ENCODE results near the gene GALNS. TPM values are rescaled to one million over a fixed set of nuclear protein-coding genes. Genes with fewer than 3 reads are reported as not detected.
"Not testable (repeated sequence)": the region's sequence is repeated elsewhere in the genome, so short reads cannot be mapped to it uniquely, and the experiment has no call there.

The GALNS gene
- polyA plus RNA-seq, 1 donor from 2014 or later, result 8.4 TPM

DNA sequence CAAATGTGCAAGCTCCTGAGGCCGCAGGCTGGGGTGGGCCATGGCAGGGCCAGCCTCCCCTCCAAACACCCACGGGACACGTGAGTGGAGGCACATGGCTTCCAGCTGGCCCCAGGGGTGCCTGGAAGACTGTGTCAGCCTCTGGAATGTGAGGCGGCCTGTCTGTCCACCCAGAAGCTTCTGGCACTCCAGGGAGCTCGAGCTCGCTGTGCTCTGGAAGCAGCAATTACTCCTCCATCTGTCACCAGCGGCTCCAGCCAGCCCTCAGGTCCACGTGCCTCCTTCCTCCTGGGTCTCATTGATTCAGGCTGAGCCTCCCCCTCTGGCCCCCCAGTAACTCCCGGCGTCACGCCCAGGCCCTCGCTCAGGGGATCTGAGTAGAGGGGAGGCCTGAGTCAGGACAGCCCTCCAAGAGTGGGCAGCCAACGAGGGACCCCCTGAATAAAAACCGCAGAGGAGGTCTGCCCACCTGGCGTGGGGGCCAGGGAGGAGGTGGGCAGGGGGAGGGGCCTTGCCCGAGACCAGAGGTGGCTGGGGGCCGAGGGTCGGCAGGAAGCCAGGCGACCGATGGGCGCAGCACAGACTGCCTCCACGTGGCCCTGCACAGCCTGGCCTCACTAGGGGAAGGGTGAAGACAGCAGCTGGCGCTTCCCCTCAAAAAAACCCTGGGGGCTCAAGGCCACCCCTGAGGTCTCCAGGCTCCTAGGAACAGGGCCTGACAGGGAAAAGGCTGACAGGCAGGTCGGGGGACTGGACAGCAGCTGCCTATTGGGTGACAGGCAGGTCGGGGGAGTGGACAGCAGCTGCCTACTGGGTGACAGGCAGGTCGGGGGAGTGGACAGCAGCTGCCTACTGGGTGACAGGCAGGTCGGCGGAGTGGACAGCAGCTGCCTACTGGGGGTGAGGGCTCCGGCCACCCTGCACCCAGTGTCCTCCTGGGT, 83.6 kb downstream of the GALNS start:
- H3K27me3 Mint-ChIP-seq, result no peaks in the 10 kb centered on the region
- no peak overlapping the region for H3K27ac Mint-ChIP-seq

DNA sequence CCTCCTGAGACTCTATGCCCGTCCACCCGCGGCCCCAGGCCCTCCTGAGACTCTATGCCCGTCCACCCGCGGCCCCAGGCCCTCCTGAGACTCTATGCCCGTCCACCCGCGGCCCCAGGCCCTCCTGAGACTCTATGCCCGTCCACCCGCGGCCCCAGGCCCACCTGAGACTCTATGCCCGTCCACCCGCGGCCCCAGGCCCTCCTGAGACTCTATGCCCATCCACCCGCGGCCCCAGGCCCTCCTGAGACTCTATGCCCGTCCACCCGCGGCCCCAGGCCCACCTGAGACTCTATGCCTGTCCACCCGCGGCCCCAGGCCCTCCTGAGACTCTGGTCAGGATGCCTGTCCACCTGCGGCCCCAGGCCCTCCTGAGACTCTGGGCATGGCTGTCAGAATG, 85.0 kb downstream of the GALNS start:
- not testable (repeated sequence) for H3K9me3 Mint-ChIP-seq, H3K36me3 Mint-ChIP-seq, H3K27me3 Mint-ChIP-seq, H3K27ac Mint-ChIP-seq
- Mint-ChIP-seq H3K4me3 (peak overlapping the region in 1 of 4 donors; percentile 57), H3K4me1 (peaks cover 15 to 28% (median 18%) of the 10 kb centered on the region in 3 donors)

More for the DNA sequence above, 83.6 kb downstream of the GALNS start:
- Mint-ChIP-seq H3K9me3 (no peaks in the 10 kb centered on the region), H3K4me3 (no peak overlapping the region), H3K36me3 (no peaks in the 10 kb centered on the region), H3K4me1 (peaks cover 10 to 17% (median 11%) of the 10 kb centered on the region in 3 donors)

DNA sequence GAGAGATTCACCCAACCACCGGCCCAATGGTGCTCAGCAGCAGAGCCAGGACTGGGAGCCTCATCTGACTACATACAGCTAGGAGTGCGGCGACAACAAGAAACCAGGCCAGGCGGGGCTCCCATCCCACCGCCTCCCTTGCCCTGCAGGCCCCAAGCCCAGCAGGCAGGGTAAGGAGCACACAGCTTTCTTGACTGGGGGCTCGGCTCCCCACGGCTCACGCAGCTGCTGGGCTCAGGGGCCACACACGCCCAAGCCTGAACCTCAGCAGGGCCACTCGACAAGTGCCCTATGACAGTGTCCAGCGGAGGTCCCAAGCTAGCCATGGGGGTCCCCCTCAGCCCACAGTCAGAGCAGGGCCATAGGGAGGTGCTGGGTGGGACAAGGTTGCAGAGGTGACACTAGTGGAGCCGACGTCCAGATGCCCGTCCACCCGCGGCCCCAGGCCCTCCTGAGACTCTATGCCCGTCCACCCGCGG, 85.4 kb downstream of the GALNS start:
- H3K36me3 Mint-ChIP-seq, result no peaks in the 10 kb centered on the region
- H3K4me1 Mint-ChIP-seq, result peaks cover 16 to 30% (median 20%) of the 10 kb centered on the region in 3 donors
- no peaks in the 10 kb centered on the region for H3K27me3 Mint-ChIP-seq
- H3K27ac Mint-ChIP-seq, result peak overlapping the region in 1 of 3 donors; percentile 60
- no peaks in the 10 kb centered on the region for H3K9me3 Mint-ChIP-seq
- peak overlapping the region in 1 of 4 donors; percentile 81 for H3K4me3 Mint-ChIP-seq

DNA sequence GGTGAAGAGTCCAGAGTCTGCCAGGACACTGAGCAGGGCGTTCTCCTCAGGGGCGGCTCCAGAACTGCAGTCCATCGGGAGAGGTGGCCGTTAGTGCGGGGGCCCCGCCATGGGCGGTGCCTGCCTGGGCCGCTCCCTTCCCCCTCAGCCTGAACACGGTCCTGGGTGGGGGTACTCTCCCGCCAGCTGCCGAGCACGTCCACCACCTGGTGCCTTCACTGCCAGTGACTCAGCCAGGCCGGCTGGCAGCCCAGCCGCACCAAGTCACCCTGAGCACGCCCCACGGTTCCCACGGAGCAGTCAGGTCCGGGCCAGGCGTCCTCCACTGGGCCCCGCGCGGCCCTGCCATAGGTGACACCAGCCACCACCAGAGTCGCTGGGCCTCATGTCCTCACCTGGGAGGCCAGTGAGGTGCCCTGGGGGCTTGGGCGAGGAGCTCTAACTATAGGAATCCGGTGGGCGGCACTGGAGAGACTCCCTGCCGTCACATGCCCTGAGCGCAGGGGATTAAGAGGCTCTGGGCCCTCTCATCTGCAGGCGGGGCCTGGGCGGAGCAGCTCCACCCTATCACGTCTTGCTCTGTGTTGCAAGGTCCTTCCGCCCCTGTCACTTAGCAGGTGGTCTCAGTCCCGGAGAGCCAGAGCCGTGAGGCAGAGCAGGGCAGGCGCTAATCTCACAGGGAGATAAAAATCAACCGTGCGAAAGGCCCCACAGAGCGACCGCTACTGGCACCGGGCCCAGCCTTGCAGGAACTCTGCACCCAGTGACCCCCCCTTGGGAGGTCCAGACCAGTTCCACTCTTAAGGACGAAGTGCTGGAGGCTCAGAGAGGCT, 86.1 kb downstream of the GALNS start:
- no peaks in the 10 kb centered on the region for H3K36me3 Mint-ChIP-seq
- H3K4me1 Mint-ChIP-seq, result peaks cover 22 to 35% (median 24%) of the 10 kb centered on the region in 3 donors
- H3K4me3 Mint-ChIP-seq, result peak overlapping the region in 2 of 4 donors; percentile 80 to 81
- H3K9me3 Mint-ChIP-seq, result no peaks in the 10 kb centered on the region
- H3K27me3 Mint-ChIP-seq, result no peaks in the 10 kb centered on the region
- H3K27ac Mint-ChIP-seq, result peak overlapping the region in 2 of 3 donors; percentile 60 to 69

DNA sequence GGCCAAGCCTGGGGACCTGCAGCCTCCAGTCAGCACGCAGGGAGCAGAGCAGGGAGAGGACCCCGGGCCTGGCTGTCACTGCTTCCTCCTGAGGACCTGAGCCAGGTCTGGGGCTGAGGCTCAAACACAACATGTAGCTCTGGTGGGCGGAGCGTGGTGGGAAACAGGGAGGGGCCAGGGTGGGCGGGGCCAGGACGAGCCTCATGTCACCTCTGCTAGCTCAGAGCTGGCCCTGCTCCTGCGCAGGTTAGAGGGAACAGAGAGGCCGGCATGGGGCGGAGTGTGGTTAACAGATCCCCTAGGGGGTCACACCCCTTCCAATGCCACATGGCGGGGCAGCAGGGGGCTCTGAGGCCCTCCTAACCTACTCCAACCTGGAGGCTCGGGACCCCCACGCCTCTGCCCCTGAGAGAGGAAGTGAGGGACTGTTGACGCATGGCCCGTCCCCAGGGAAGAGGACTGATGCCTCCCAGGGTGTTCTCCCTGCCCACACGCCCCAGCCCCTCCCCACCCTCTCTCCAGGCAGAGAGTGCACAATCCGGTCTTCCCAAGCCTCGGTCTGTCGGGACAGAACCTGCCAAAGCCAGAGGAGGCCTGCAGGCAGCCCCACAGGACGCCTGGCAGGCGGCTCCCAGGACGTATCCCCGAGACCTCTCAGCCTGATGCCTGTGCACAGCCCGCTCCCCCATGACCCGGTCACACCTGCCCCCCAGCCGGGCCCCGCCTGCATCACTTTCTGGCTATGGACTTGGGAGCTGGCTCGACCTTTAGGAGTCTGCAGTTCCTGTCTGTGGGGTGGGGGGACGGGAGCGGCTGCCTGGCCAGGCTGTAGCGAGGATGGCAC, 86.9 kb downstream of the GALNS start:
- Mint-ChIP-seq H3K4me3 (peak overlapping the region in 2 of 4 donors; percentile 68 to 85), H3K27ac (peak overlapping the region in 2 of 3 donors; percentile 48 to 91), H3K4me1 (peaks cover 22 to 36% (median 24%) of the 10 kb centered on the region in 3 donors), H3K27me3 (no peaks in the 10 kb centered on the region), H3K36me3 (no peaks in the 10 kb centered on the region), H3K9me3 (no peaks in the 10 kb centered on the region)

DNA sequence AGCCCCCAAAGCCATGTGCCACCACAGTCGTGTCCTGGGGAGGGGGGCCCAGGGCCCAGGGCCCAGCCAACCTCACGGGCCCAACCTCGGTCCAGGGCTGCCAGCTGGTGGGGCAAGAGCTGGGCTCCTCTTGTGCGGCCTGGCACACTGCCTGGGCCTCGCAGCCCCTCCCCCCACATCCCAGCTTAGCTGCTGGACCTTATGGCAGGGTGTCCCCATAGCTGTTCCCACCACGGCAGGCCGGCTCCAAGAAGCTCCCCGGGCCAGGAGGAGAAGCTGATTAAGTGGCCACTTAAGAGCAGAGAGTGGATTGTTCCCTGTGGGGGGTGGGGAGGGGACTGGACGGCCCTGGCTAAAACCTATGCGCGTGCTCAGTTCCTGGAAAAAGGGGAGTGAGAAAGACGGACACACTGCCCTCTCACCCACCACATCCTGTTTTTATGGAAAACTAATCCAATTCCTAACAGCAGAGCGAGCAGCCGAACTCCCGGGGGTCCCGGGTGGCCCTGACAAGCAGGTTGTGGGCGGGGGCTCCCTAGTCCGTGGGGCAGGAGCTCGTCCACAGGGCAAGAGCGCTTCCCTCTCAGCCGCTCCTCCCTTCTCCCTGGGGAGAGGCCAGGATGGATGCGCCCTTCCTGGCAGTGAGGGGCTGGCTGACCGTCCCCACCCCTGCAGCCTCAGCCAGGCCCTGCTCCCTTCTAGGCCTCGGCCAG, 88.5 kb downstream of the GALNS start:
- Mint-ChIP-seq H3K36me3 (no peaks in the 10 kb centered on the region), H3K4me1 (peaks cover 22 to 35% (median 27%) of the 10 kb centered on the region in 3 donors), H3K27me3 (no peaks in the 10 kb centered on the region), H3K9me3 (no peaks in the 10 kb centered on the region), H3K27ac (no peak overlapping the region), H3K4me3 (no peak overlapping the region)

DNA sequence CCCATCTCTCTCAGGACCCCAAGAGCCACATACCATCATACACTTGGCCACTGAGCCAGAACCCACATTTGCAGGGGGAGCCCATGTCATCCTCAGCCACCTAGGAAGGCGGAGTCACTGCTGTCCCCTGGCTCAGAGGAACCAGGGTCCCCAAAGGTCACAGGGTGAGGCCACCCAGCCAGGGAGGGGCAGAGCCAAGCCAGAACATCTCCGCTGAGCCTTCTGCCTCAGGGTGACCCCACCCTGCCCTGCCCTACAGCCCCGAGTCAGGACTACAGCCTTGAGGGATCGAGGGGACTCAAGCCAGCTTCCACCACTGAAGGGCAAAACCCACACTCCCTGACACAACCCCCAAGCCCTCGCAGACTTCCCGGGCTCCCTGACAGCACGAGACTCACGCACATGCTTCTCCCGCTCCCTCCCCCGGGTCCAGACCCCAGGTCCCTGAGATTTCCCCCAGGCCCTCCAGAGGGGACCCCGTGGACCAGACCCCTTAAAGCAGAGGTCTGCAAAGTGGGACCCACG, 89.1 kb downstream of the GALNS start:
- H3K27me3 Mint-ChIP-seq, result no peaks in the 10 kb centered on the region
- H3K36me3 Mint-ChIP-seq, result no peaks in the 10 kb centered on the region
- peaks cover 22 to 35% (median 29%) of the 10 kb centered on the region in 3 donors for H3K4me1 Mint-ChIP-seq
- peak overlapping the region in 2 of 3 donors; percentile 87 to 93 for H3K27ac Mint-ChIP-seq
- H3K4me3 Mint-ChIP-seq, result peak overlapping the region in 3 of 4 donors; percentile 17 to 92 (median 92)
- H3K9me3 Mint-ChIP-seq, result no peaks in the 10 kb centered on the region

DNA sequence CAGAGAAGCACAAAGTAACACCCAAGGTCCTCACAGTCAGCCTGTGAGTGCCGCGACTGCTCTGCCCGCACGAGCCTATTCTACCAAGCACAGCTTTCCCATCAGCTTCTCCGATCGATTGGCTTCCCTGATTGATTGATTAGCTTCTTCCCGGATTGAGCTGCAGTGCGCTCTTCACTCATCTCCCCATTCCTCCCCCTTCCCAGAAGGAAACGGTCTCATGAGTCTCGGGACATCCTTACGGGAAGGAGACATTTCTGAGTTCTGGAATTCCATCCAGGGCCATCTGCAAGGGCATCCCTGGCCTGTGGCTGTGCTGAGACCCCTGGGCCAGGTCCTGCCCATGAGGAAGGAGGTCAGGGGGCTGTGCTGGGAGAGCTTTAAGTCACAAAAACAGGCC, 89.8 kb downstream of the GALNS start:
- Mint-ChIP-seq H3K9me3 (no peaks in the 10 kb centered on the region), H3K4me3 (peak overlapping the region in 3 of 4 donors; percentile 4 to 92 (median 82)), H3K27ac (peak overlapping the region in 2 of 3 donors; percentile 84 to 93), H3K27me3 (no peaks in the 10 kb centered on the region), H3K36me3 (no peaks in the 10 kb centered on the region), H3K4me1 (peaks cover 22 to 35% (median 29%) of the 10 kb centered on the region in 3 donors)

DNA sequence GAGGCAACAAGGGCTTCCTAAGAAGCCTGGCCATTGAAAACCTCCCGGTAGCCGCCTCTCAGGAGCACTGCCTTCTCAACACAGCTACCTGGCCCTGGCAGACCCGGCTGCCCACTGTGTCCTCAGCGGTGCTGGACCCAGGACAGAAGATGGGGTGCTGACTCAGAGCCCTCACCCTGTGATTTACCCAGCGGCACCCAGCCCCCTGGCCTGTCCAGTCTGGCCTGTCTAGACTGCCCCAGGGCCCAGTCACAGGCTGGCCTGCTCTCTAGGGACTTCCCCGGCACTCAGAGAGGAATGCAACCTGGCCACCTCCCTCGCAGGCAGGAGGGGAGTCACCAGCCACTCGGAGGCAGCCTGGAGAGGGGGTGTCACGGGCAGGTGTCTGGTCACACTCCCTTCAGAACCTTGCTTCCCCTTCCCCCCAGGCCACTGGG, 91.8 kb downstream of the GALNS start:
- Mint-ChIP-seq H3K27ac (peak overlapping the region in 1 of 3 donors; percentile 53), H3K36me3 (no peaks in the 10 kb centered on the region), H3K27me3 (no peaks in the 10 kb centered on the region), H3K4me1 (peaks cover 24 to 30% (median 29%) of the 10 kb centered on the region in 3 donors), H3K9me3 (no peaks in the 10 kb centered on the region), H3K4me3 (no peak overlapping the region)

DNA sequence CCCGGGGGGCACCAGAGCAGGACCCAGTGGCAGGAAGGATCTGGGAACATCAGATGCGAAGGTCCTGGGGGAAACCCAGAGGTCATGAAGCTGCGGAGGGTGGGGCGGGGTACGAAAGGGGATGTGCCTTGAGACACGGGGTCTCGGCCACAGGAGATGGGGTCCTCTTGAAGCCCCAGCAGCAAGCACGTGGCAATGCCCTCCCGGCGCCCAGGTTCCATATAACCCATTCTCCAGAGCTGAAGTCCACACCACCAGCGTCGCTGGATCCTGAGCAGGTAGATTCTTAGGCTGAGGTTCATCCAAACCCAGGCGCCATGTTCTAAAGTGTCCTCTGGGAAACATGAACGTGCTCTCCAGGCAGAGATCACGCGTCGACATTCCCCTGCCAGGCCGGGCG, 92.7 kb downstream of the GALNS start:
- no peaks in the 10 kb centered on the region for H3K36me3 Mint-ChIP-seq
- H3K27me3 Mint-ChIP-seq, result no peaks in the 10 kb centered on the region
- H3K4me1 Mint-ChIP-seq, result peaks cover 21 to 29% (median 26%) of the 10 kb centered on the region in 3 donors
- no peak overlapping the region for H3K4me3 Mint-ChIP-seq
- no peaks in the 10 kb centered on the region for H3K9me3 Mint-ChIP-seq
- no peak overlapping the region for H3K27ac Mint-ChIP-seq

Other genes starting within 250 kb of the GALNS start
- not detected for gene IL17C, start 218.4 kb downstream of the GALNS start, polyA plus RNA-seq
- gene CYBA, start 205.9 kb downstream of the GALNS start, polyA plus RNA-seq, result 1,890 TPM
- gene MVD, start 193.9 kb downstream of the GALNS start, polyA plus RNA-seq, result 26.0 TPM
- 12.3 TPM for gene SNAI3, start 170.4 kb downstream of the GALNS start, polyA plus RNA-seq
- gene RNF166, start 150.5 kb downstream of the GALNS start, polyA plus RNA-seq, result 33.9 TPM
- gene CTU2, start 150.4 kb downstream of the GALNS start, polyA plus RNA-seq, result 12.1 TPM
- gene PIEZO1, start 71.7 kb downstream of the GALNS start, polyA plus RNA-seq, result 33.4 TPM
- gene CDT1, start 53.2 kb downstream of the GALNS start, polyA plus RNA-seq, result 0.20 TPM
- gene APRT, start 45.0 kb downstream of the GALNS start, polyA plus RNA-seq, result 416 TPM
- 86.1 TPM for gene TRAPPC2L, start 180 bp upstream of the GALNS start, polyA plus RNA-seq
- gene PABPN1L, start 9.7 kb upstream of the GALNS start, polyA plus RNA-seq, result not detected
- gene CBFA2T3, start 120.3 kb upstream of the GALNS start, polyA plus RNA-seq, result 38.8 TPM
- 53.9 TPM for gene ACSF3, start 236.9 kb upstream of the GALNS start, polyA plus RNA-seq

Data from IgD-negative memory B cell (primary cell).